Activated B cell treated with CpG ODN at 0.5 μM for 24 hours (primary cell): Measurements from ENCODE around the gene MICOS13. TPM values are rescaled to one million over a fixed set of nuclear protein-coding genes. Genes with fewer than 3 reads are reported as not detected.

ENCODE experiments used
- ATAC-seq: fragments of 200-7000 bp; cut with Tn5 transposase; one replicate; pipeline ENCODE4 v1.10.0; 2021; ENCODE audit warnings: low read depth, mild to moderate bottlenecking, moderate library complexity
- CTCF ChIA-PET: fragments of 350-600 bp; sonication (Branson Sonifier 250); formaldehyde crosslinking; loops from one replicate; lab custom pipeline; 2021; ENCODE audit warnings: antibody characterized with exemption; lab: Charles Lee
- POLR2A ChIA-PET: fragments of 350-600 bp; sonication (Branson Sonifier 250); formaldehyde crosslinking; loops from one replicate; lab custom pipeline; 2021; ENCODE audit warnings: antibody characterized with exemption; lab: Charles Lee
- DNase-seq: peaks from one replicate; pipeline ENCODE4 v3.0.0; 2022
- H3K27ac Mint-ChIP-seq: one replicate; pipeline ENCODE4 v1.8.0; 2020; ENCODE audit warnings: mixed read lengths
- H3K27me3 Mint-ChIP-seq: one replicate; pipeline ENCODE4 v1.8.0; 2021; ENCODE audit warnings: mixed read lengths
- H3K36me3 Mint-ChIP-seq: one replicate; pipeline ENCODE4 v1.8.0; 2021; ENCODE audit warnings: low read depth, mixed read lengths
- H3K4me1 Mint-ChIP-seq: one replicate; pipeline ENCODE4 v1.8.0; 2021; ENCODE audit warnings: mixed read lengths
- H3K4me3 Mint-ChIP-seq: one replicate; pipeline ENCODE4 v1.8.0; 2020; ENCODE audit warnings: mild to moderate bottlenecking, mixed read lengths
- H3K9me3 Mint-ChIP-seq: one replicate; pipeline ENCODE4 v1.8.0; 2020; ENCODE audit warnings: mixed read lengths
- intact Hi-C: fragments of 100-400 bp; cut with micrococcal nuclease; formaldehyde crosslinking; loops from one replicate; pipeline ENCODE4 v1.15.1; 2024
- total RNA-seq: library from RNA; stranded (reverse); gene quantifications from 2 replicates; pipeline ENCODE4 v1.2.3, GENCODE V29; 2022
- TF ChIP-seq, protein P1 (sequence below): fragments of 200-600 bp; IDR thresholded peaks from one replicate; pipeline ENCODE4 v1.8.0; 2022; ENCODE audit warnings: antibody characterized with exemption, mild to moderate bottlenecking

MICOS13 gene
- total RNA-seq, 1 donor from 2014 or later, result 60.8 TPM

DNA sequence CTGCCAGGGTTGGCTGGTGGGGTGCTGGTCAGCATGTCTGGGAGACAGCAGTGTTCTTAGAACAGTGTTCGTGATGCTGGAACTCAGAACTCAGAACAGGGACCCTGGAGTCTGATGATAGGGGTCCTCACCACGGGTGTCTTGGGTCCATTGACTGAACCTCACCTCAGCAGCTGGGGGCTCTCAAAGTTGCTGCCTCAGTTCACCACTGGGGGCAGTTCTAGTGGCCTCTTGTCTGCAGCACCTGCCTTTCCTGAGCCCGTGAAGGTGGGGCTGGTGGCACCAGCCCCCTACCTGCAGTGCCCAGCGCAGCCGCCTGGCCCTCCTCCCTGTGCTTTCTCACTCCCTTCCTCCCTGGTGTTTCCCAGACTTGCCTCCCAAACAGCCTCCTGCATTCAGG, 29.0 kb downstream of the MICOS13 start:
- Mint-ChIP-seq H3K4me3 (no peak overlapping the region), H3K4me1 (no peaks in the 10 kb centered on the region), H3K36me3 (peaks cover 91% of the 10 kb centered on the region), H3K9me3 (no peaks in the 10 kb centered on the region), H3K27me3 (no peaks in the 10 kb centered on the region), H3K27ac (no peak overlapping the region)
- ATAC-seq (no peak), DNase-seq (no peak)
- intact Hi-C loops, result no loop called here
- POLR2A ChIA-PET, result interaction anchor here (1.3 kb wide), 1 partner anchor 29 kb away, joined by 3 read pairs; the partner anchor contains the start of genes SAFB and SAFB2
- TF ChIP-seq, protein P1, sequence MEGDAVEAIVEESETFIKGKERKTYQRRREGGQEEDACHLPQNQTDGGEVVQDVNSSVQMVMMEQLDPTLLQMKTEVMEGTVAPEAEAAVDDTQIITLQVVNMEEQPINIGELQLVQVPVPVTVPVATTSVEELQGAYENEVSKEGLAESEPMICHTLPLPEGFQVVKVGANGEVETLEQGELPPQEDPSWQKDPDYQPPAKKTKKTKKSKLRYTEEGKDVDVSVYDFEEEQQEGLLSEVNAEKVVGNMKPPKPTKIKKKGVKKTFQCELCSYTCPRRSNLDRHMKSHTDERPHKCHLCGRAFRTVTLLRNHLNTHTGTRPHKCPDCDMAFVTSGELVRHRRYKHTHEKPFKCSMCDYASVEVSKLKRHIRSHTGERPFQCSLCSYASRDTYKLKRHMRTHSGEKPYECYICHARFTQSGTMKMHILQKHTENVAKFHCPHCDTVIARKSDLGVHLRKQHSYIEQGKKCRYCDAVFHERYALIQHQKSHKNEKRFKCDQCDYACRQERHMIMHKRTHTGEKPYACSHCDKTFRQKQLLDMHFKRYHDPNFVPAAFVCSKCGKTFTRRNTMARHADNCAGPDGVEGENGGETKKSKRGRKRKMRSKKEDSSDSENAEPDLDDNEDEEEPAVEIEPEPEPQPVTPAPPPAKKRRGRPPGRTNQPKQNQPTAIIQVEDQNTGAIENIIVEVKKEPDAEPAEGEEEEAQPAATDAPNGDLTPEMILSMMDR, result no peak
- CTCF ChIA-PET, result no interaction called here

DNA sequence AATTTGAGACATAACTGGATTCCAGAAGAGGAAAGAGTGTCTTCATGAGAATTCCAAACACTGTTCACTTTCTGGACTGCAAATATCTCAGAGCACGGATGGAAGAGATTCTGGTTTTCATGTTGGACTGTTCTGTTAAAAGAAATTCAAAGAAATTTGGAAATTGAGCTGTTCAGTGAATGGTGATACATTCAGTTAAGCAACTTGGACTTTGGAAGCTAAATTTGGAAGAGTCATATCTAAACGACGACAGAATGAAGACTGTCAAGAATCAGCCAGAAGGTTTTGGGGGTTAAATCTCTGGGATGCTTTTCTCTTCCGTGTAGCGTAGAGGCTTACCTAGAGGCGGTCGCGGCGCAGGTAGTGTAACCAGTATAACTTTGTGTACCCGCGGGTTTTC, 31.9 kb downstream of the MICOS13 start:
- H3K27me3 Mint-ChIP-seq, result no peaks in the 10 kb centered on the region
- DNase-seq, result no peak
- H3K9me3 Mint-ChIP-seq, result no peaks in the 10 kb centered on the region
- H3K27ac Mint-ChIP-seq, result no peak overlapping the region
- H3K36me3 Mint-ChIP-seq, result peaks cover 94% of the 10 kb centered on the region
- ATAC-seq, result no peak
- intact Hi-C loops, result no loop called here
- TF ChIP-seq, protein P1, result no peak
- POLR2A ChIA-PET, result no interaction called here
- no peak overlapping the region for H3K4me3 Mint-ChIP-seq
- no peaks in the 10 kb centered on the region for H3K4me1 Mint-ChIP-seq
- CTCF ChIA-PET, result no interaction called here

DNA sequence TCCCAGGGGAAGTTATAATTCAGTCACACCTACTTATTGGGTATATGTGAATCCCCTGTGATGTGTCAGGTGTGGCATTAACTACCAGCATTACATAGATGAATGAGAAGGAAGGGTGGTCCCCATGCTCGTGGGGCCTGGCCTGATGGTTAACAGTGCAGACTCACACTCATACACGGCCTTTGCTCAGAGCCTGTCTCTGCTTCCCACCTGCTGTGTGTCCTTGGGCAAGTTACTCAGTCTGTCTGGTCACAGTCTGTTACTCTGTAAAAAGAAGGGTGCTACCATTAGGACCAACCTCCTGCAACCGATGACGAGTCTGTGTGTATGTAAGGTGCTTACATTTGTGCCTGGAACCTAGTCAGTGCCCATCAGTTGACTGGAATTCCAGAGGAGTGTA, 33.6 kb downstream of the MICOS13 start:
- CTCF ChIA-PET, result no interaction called here

DNA sequence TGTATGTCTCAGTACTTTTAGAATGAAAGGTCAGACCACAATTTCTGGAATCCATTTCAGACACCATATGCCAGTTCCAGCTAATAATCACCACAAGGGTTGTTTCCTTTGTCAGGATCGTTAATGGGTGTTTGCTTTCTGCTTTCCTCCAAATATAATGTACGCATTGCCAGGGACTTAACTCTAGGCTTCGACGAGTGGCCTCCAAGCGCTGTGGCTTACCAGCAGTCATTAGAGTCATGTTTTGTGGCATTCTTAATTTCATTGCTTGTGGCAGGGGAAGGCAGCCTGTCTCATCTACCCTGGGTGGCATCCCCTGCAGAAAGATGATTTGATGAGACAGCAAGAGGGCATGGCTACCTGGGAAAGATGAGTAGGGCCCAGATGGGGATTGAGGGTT, 34.9 kb downstream of the MICOS13 start:
- ChIA-PET POLR2A (no interaction called here), CTCF (interaction anchor here (1.2 kb wide), 1 partner anchor 41 kb away, joined by 3 read pairs; no protein-coding TSS in a partner anchor)
- no peak overlapping the region for H3K27ac Mint-ChIP-seq
- intact Hi-C loops, result no loop called here
- H3K4me1 Mint-ChIP-seq, result no peaks in the 10 kb centered on the region
- no peaks in the 10 kb centered on the region for H3K9me3 Mint-ChIP-seq
- H3K4me3 Mint-ChIP-seq, result no peak overlapping the region
- no peak for DNase-seq
- TF ChIP-seq, protein P1, result no peak
- H3K27me3 Mint-ChIP-seq, result no peaks in the 10 kb centered on the region
- peaks cover 89% of the 10 kb centered on the region for H3K36me3 Mint-ChIP-seq
- no peak for ATAC-seq

More for the DNA sequence above, 33.6 kb downstream of the MICOS13 start:
- H3K4me1 Mint-ChIP-seq, result no peaks in the 10 kb centered on the region
- H3K9me3 Mint-ChIP-seq, result no peaks in the 10 kb centered on the region
- H3K27ac Mint-ChIP-seq, result no peak overlapping the region
- H3K4me3 Mint-ChIP-seq, result no peak overlapping the region
- ATAC-seq, result no peak
- POLR2A ChIA-PET, result no interaction called here
- intact Hi-C loops, result no loop called here
- TF ChIP-seq, protein P1, result no peak
- H3K36me3 Mint-ChIP-seq, result peaks cover 92% of the 10 kb centered on the region
- no peaks in the 10 kb centered on the region for H3K27me3 Mint-ChIP-seq
- no peak for DNase-seq

DNA sequence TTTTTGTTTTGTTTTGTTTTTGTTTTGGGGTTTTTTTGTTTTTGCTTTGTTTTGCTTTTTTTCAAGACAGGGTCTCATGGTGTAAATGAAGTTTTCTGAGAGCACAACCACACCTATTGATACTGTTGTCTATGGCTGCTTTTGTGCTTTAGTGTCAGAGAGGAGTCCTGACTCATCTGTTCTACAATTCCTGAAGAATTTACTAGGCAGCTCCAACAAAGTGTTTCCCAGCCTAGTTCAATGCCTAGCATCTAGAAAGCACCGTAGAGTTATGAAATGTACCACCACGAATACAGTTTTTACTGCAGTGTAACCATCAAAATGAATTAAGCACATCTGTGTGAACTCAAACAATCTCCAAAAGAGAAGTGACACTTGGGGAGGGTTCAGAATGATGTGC, 36.3 kb downstream of the MICOS13 start:
- intact Hi-C loops, result no loop called here
- Mint-ChIP-seq H3K4me1 (peaks cover 2% of the 10 kb centered on the region), H3K36me3 (peaks cover 85% of the 10 kb centered on the region), H3K9me3 (no peaks in the 10 kb centered on the region), H3K4me3 (no peak overlapping the region), H3K27ac (peak overlapping the region; percentile 41), H3K27me3 (no peaks in the 10 kb centered on the region)
- POLR2A ChIA-PET, result no interaction called here
- CTCF ChIA-PET, result no interaction called here
- no peak for DNase-seq
- TF ChIP-seq, protein P1, result no peak
- no peak for ATAC-seq
